PC-9 (cell line): Measurements from ENCODE around the gene PDIA5.

Experiments
- CTCF ChIP-seq: fragments of 200-600 bp; sonication (generic); conservative IDR thresholded peaks from 2 replicates; pipeline ENCODE4 v1.6.1; 2017; ENCODE audit warnings: mixed run types, antibody characterized with exemption, mild to moderate bottlenecking, moderate library complexity
- EZH2 ChIP-seq: fragments of 200-600 bp; sonication (generic); IDR thresholded peaks from 2 replicates; pipeline ENCODE4 v1.8.0; 2017; ENCODE audit warnings: antibody characterized with exemption, low read depth

DNA sequence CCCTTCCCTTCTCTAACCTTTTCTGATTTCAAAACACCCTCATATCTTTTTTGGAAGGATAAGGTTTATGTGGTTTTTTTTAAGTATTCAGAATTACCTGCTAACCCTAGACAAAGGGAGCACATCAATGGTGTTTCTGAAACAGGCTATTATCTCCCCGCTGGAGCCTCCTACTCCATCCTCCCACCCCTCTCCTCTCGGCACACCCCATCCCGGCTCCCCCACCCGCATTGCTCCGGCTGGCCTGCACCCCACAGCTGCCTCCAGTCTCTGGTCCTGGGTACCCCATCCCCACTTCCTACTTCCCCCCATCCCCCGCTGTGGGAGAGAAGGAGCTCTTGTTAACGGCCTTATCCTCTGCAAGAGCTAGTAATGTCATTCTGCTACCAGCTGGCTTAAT is 59.2 kb downstream of the PDIA5 start:
- TF ChIP-seq CTCF = no peak
- no peak for TF ChIP-seq EZH2
